GM23338 (cell line): ENCODE measurements around the gene GRM4. TPM values are rescaled to one million over a fixed set of nuclear protein-coding genes. Genes with fewer than 3 reads are reported as not detected.

Experiments used
- ATAC-seq: fragments of 200-7000 bp; cut with Tn5 transposase; 3 replicates; pipeline ENCODE4 v1.9.1; 2020
- DNase-seq: peaks from one replicate; pipeline ENCODE4 v3.0.0-alpha.2; 2015; ENCODE audit warnings: low spot score
- H2AFZ ChIP-seq: fragments of 200-600 bp; sonication (generic); 2 replicates; pipeline ENCODE4 v1.8.0; 2016; ENCODE audit warnings: antibody characterized with exemption, mild to moderate bottlenecking, moderate library complexity
- H3F3A ChIP-seq: fragments of 200-600 bp; sonication (generic); replicated peaks from 2 replicates; pipeline ENCODE4 v1.8.0; 2017; ENCODE audit warnings: antibody characterized with exemption, mixed run types, low read depth
- H3K27ac ChIP-seq: fragments of 200-600 bp; sonication (generic); 2 replicates; pipeline ENCODE4 v1.6.1; 2016; ENCODE audit warnings: low read depth
- H3K27me3 ChIP-seq: fragments of 200-600 bp; sonication (generic); 2 replicates; pipeline ENCODE4 v1.8.0; 2016; ENCODE audit warnings: mild to moderate bottlenecking, mixed run types, moderate library complexity; ENCODE audit not compliant: insufficient read depth
- H3K36me3 ChIP-seq: fragments of 200-600 bp; sonication (generic); 2 replicates; pipeline ENCODE4 v1.8.0; 2016; ENCODE audit warnings: mild to moderate bottlenecking; ENCODE audit not compliant: insufficient read depth
- H3K4me1 ChIP-seq: fragments of 200-600 bp; sonication (generic); 2 replicates; pipeline ENCODE4 v1.8.0; 2016; ENCODE audit warnings: mild to moderate bottlenecking, moderate library complexity; ENCODE audit not compliant: insufficient read depth
- H3K4me2 ChIP-seq: fragments of 200-600 bp; sonication (generic); 2 replicates; pipeline ENCODE4 v1.7.1; 2017; ENCODE audit warnings: mixed run types
- H3K4me3 ChIP-seq: fragments of 200-600 bp; sonication (generic); 2 replicates; pipeline ENCODE4 v1.6.1; 2016; ENCODE audit warnings: mixed run types
- H3K79me2 ChIP-seq: fragments of 200-600 bp; sonication (generic); replicated peaks from 2 replicates; pipeline ENCODE4 v1.8.0; 2017; ENCODE audit warnings: mild to moderate bottlenecking; ENCODE audit not compliant: insufficient read depth
- H3K9me2 ChIP-seq: fragments of 200-600 bp; sonication (generic); 2 replicates; pipeline ENCODE4 v1.8.0; 2017; ENCODE audit not compliant: insufficient read depth
- H4K20me1 ChIP-seq: fragments of 200-600 bp; sonication (generic); replicated peaks from 2 replicates; pipeline ENCODE4 v1.8.0; 2017; ENCODE audit warnings: mild to moderate bottlenecking; ENCODE audit not compliant: insufficient read depth
- H3K27ac Mint-ChIP-seq: 2 replicates; pipeline ENCODE4 v1.8.0; 2020; ENCODE audit warnings: inconsistent platforms, mild to moderate bottlenecking, moderate library complexity, mixed read lengths
- H3K27me3 Mint-ChIP-seq: 3 replicates; pipeline ENCODE4 v1.8.0; 2022; ENCODE audit warnings: low read depth, mild to moderate bottlenecking, moderate library complexity, mixed read lengths, inconsistent platforms; ENCODE audit not compliant: insufficient read depth, poor library complexity
- H3K36me3 Mint-ChIP-seq: 3 replicates; pipeline ENCODE4 v1.8.0; 2021; ENCODE audit warnings: low read depth, mild to moderate bottlenecking, inconsistent platforms, moderate library complexity, mixed read lengths
- H3K4me1 Mint-ChIP-seq: 3 replicates; pipeline ENCODE4 v1.8.0; 2020; ENCODE audit warnings: mild to moderate bottlenecking, inconsistent platforms, mixed read lengths
- H3K4me3 Mint-ChIP-seq: 3 replicates; pipeline ENCODE4 v1.8.0; 2021; ENCODE audit warnings: moderate library complexity, mild to moderate bottlenecking, inconsistent platforms, mixed read lengths
- H3K9me3 Mint-ChIP-seq: 3 replicates; pipeline ENCODE4 v1.8.0; 2020; ENCODE audit warnings: moderate library complexity, mild to moderate bottlenecking, inconsistent platforms, mixed read lengths
- CREB1 ChIP-seq: fragments of 250-450 bp; sonication (Bioruptor Pico); IDR thresholded peaks from 2 replicates; pipeline ENCODE4 v1.5.0; 2020; ENCODE audit warnings: low read depth, mild to moderate bottlenecking, moderate library complexity
- CTCF ChIP-seq, 2 experiments: fragments of 200-600 bp in 1 of 2; sonication (generic) in 1 of 2; conservative IDR thresholded peaks; 2 replicates each; pipeline versions ENCODE4 v1.5.1 to v1.6.1; 2016 to 2017; ENCODE audit warnings: antibody characterized with exemption in 2 of 2, low read depth in 2 of 2, mild to moderate bottlenecking in 2 of 2, moderate library complexity in 1 of 2
- EZH2 ChIP-seq: fragments of 200-600 bp; sonication (generic); IDR thresholded peaks from one replicate; pipeline ENCODE4 v1.8.0; 2017; ENCODE audit warnings: antibody characterized with exemption, mild to moderate bottlenecking, low read depth; ENCODE audit not compliant: unreplicated experiment
- EZH2phosphoT487 ChIP-seq: fragments of 200-600 bp; sonication (generic); IDR thresholded peaks from one replicate; pipeline ENCODE4 v1.8.1; 2018; ENCODE audit warnings: antibody characterized with exemption; ENCODE audit not compliant: unreplicated experiment
- JUNB ChIP-seq: IDR thresholded peaks from one replicate; pipeline ENCODE4 v1.6.1; 2016; ENCODE audit warnings: antibody characterized with exemption; ENCODE audit not compliant: unreplicated experiment
- NANOG ChIP-seq: IDR thresholded peaks from 2 replicates; pipeline ENCODE4 v1.6.1; 2016; ENCODE audit warnings: antibody characterized with exemption, borderline replicate concordance
- STAT1 ChIP-seq: IDR thresholded peaks from one replicate; pipeline ENCODE4 v1.6.1; 2016; ENCODE audit warnings: antibody characterized with exemption; ENCODE audit not compliant: unreplicated experiment
- ZNF331 ChIP-seq: fragments of 250-450 bp; sonication (Bioruptor Pico); IDR thresholded peaks from 2 replicates; pipeline ENCODE4 v1.5.0; 2020; ENCODE audit warnings: low read depth, mild to moderate bottlenecking, moderate library complexity
- polyA plus RNA-seq: library from polyadenylated mRNA; unstranded; fragments of >200 nt; fragmentation: Nextera tagmentation; extraction: Ambion mirVana; gene quantifications from 2 replicates; pipeline ENCODE4 v1.2.1, GENCODE V29; 2016
- total RNA-seq: library from RNA; depleted of rRNA; stranded (reverse); fragments of >200 nt; shearing (Covaris generic); gene quantifications from 2 replicates; pipeline ENCODE4 v1.2.3, GENCODE V29; 2014
- TF ChIP-seq, protein P1 (sequence below): IDR thresholded peaks from one replicate; pipeline ENCODE4 v1.6.1; 2018; ENCODE audit warnings: antibody characterized with exemption; ENCODE audit not compliant: unreplicated experiment
- TF ChIP-seq, protein P2 (sequence below): IDR thresholded peaks from 2 replicates; pipeline ENCODE4 v1.6.1; 2016; ENCODE audit warnings: antibody characterized with exemption

Gene GRM4
- total and polyA plus RNA-seq, 2 experiments from 2014 or later: 7.0 to 30.6 TPM

- TF ChIP-seq CTCF (conservative IDR thresholded peaks at IDR 0.05; ENCODE audit: low read depth in 2 of 2) (peak; percentile 28 to 48), ZNF331 (CRISPR knock-in tag) (no peak)
- Mint-ChIP-seq H3K4me3 (no peak overlapping the region), H3K36me3 (peaks cover 14% of the 10 kb centered on the region), H3K9me3 (no peaks in the 10 kb centered on the region), H3K27me3 (peaks cover 22% of the 10 kb centered on the region), H3K4me1 (peaks cover 61% of the 10 kb centered on the region), H3K27ac (no peak overlapping the region)
- H3K4me2 ChIP-seq: no peak overlapping the region
- no peak overlapping the region for H3K4me3 ChIP-seq
- no peak overlapping the region for H2AFZ ChIP-seq
- no peak for DNase-seq
- no peaks in the 10 kb centered on the region for H3K27me3 ChIP-seq
- H4K20me1 ChIP-seq: no peaks in the 10 kb centered on the region
- no peaks in the 10 kb centered on the region for H3K36me3 ChIP-seq
- H3K4me1 ChIP-seq: peaks cover 31% of the 10 kb centered on the region
- 0 out of 2 replicates have a peak, but pooled peaks cover 10% of the 10 kb centered on the region for H3K79me2 ChIP-seq
- ATAC-seq: no peak
- H3F3A ChIP-seq: peaks cover 25% of the 10 kb centered on the region
- H3K9me2 ChIP-seq: no peaks in the 10 kb centered on the region
- no peak overlapping the region for H3K27ac ChIP-seq
Observed at GRCh38 chr6:34126419-34126818, 19.5 kb downstream of the GRM4 start.

DNA sequence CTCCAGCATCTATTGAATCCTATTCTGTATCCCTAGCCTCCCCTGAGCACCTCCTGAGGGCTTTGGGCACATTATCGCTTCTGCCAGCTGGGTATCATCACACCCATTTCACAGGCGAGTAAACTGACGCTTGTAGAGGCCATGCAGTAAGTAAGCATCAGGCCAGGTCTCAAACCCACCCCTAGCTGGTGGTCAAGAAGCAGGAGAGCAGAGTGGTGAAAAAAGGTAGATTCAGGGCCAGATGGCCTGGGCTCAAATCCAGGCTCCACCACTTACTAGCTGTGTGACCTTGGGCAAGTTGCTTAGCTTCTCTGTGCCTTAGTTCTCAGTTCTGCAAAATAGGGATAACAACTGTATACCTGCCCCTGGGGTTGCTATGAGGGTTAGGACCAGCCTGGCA is 19.9 kb downstream of the GRM4 start:
- Histone ChIP-seq H3K27ac (no peak overlapping the region), H3K27me3 (no peaks in the 10 kb centered on the region), H3K79me2 (0 out of 2 replicates have a peak, but pooled peaks cover 10% of the 10 kb centered on the region), H4K20me1 (no peaks in the 10 kb centered on the region), H2AFZ (no peak overlapping the region), H3F3A (peaks cover 21% of the 10 kb centered on the region; the same call in 1 of the 2 replicates), H3K4me1 (peaks cover 26% of the 10 kb centered on the region), H3K4me2 (no peak overlapping the region), H3K9me2 (no peaks in the 10 kb centered on the region), H3K36me3 (no peaks in the 10 kb centered on the region), H3K4me3 (no peak overlapping the region)
- Mint-ChIP-seq H3K27me3 (peaks cover 17% of the 10 kb centered on the region), H3K9me3 (no peaks in the 10 kb centered on the region), H3K4me3 (no peak overlapping the region), H3K27ac (no peak overlapping the region), H3K36me3 (peaks cover 14% of the 10 kb centered on the region), H3K4me1 (peaks cover 61% of the 10 kb centered on the region)
- DNase-seq (no peak), ATAC-seq (no peak)
- TF ChIP-seq, protein P1, sequence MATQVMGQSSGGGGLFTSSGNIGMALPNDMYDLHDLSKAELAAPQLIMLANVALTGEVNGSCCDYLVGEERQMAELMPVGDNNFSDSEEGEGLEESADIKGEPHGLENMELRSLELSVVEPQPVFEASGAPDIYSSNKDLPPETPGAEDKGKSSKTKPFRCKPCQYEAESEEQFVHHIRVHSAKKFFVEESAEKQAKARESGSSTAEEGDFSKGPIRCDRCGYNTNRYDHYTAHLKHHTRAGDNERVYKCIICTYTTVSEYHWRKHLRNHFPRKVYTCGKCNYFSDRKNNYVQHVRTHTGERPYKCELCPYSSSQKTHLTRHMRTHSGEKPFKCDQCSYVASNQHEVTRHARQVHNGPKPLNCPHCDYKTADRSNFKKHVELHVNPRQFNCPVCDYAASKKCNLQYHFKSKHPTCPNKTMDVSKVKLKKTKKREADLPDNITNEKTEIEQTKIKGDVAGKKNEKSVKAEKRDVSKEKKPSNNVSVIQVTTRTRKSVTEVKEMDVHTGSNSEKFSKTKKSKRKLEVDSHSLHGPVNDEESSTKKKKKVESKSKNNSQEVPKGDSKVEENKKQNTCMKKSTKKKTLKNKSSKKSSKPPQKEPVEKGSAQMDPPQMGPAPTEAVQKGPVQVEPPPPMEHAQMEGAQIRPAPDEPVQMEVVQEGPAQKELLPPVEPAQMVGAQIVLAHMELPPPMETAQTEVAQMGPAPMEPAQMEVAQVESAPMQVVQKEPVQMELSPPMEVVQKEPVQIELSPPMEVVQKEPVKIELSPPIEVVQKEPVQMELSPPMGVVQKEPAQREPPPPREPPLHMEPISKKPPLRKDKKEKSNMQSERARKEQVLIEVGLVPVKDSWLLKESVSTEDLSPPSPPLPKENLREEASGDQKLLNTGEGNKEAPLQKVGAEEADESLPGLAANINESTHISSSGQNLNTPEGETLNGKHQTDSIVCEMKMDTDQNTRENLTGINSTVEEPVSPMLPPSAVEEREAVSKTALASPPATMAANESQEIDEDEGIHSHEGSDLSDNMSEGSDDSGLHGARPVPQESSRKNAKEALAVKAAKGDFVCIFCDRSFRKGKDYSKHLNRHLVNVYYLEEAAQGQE: no peak
- TF ChIP-seq CTCF (conservative IDR thresholded peaks at IDR 0.05; ENCODE audit: low read depth in 2 of 2) (no peak), EZH2 (no peak), EZH2phosphoT487 (no peak), CREB1 (CRISPR knock-in tag) (no peak), NANOG (no peak), STAT1 (no peak), ZNF331 (CRISPR knock-in tag) (no peak), JUNB (no peak)
- TF ChIP-seq, protein P2, sequence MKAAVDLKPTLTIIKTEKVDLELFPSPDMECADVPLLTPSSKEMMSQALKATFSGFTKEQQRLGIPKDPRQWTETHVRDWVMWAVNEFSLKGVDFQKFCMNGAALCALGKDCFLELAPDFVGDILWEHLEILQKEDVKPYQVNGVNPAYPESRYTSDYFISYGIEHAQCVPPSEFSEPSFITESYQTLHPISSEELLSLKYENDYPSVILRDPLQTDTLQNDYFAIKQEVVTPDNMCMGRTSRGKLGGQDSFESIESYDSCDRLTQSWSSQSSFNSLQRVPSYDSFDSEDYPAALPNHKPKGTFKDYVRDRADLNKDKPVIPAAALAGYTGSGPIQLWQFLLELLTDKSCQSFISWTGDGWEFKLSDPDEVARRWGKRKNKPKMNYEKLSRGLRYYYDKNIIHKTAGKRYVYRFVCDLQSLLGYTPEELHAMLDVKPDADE: no peak
